ENCODE data around the gene ZNF346. TPM values are rescaled to one million over a fixed set of nuclear protein-coding genes. Genes with fewer than 3 reads are reported as not detected.

Gene ZNF346
- total and polyA plus RNA-seq, 2 of the 13 experiments (the other 11 are each of a cell fraction or from before 2014, with no cell fraction given), result 8.6 to 19.4 TPM

- TF ChIP-seq ZNF615 (CRISPR knock-in tag; IDR thresholded peaks at IDR 0.05; ENCODE audit: borderline replicate concordance) (no peak), BRCA1 (CRISPR knock-in tag; IDR thresholded peaks at IDR 0.05) (no peak), SMAD3 (CRISPR knock-in tag; IDR thresholded peaks at IDR 0.05) (no peak), AKNA (CRISPR knock-in tag; IDR thresholded peaks at IDR 0.05; ENCODE audit: borderline replicate concordance) (no peak), FOXJ3 (CRISPR knock-in tag; IDR thresholded peaks at IDR 0.05; ENCODE audit: borderline replicate concordance) (no peak), FOXA3 (CRISPR knock-in tag; IDR thresholded peaks at IDR 0.05) (0 out of 2 replicates have a peak, but pooled peaks have one; percentile 8), FOXC1 (CRISPR knock-in tag; IDR thresholded peaks at IDR 0.05; ENCODE audit: borderline replicate concordance) (no peak), CBX5 (CRISPR knock-in tag; IDR thresholded peaks at IDR 0.05; ENCODE audit: borderline replicate concordance) (no peak), SKI (IDR thresholded peaks at IDR 0.05; ENCODE audit: partially characterized antibody) (peak; percentile 25), ZNF720 (CRISPR knock-in tag; IDR thresholded peaks at IDR 0.05) (no peak), SMAD1 (CRISPR knock-in tag; IDR thresholded peaks at IDR 0.05; ENCODE audit: borderline replicate concordance, low read depth) (no peak)
- TF ChIP-seq, protein P1, sequence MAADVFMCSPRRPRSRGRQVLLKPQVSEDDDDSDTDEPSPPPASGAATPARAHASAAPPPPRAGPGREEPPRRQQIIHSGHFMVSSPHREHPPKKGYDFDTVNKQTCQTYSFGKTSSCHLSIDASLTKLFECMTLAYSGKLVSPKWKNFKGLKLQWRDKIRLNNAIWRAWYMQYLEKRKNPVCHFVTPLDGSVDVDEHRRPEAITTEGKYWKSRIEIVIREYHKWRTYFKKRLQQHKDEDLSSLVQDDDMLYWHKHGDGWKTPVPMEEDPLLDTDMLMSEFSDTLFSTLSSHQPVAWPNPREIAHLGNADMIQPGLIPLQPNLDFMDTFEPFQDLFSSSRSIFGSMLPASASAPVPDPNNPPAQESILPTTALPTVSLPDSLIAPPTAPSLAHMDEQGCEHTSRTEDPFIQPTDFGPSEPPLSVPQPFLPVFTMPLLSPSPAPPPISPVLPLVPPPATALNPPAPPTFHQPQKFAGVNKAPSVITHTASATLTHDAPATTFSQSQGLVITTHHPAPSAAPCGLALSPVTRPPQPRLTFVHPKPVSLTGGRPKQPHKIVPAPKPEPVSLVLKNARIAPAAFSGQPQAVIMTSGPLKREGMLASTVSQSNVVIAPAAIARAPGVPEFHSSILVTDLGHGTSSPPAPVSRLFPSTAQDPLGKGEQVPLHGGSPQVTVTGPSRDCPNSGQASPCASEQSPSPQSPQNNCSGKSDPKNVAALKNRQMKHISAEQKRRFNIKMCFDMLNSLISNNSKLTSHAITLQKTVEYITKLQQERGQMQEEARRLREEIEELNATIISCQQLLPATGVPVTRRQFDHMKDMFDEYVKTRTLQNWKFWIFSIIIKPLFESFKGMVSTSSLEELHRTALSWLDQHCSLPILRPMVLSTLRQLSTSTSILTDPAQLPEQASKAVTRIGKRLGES (CRISPR knock-in tag; IDR thresholded peaks at IDR 0.05; ENCODE audit: borderline replicate concordance), result no peak
- TF ChIP-seq, protein P2, sequence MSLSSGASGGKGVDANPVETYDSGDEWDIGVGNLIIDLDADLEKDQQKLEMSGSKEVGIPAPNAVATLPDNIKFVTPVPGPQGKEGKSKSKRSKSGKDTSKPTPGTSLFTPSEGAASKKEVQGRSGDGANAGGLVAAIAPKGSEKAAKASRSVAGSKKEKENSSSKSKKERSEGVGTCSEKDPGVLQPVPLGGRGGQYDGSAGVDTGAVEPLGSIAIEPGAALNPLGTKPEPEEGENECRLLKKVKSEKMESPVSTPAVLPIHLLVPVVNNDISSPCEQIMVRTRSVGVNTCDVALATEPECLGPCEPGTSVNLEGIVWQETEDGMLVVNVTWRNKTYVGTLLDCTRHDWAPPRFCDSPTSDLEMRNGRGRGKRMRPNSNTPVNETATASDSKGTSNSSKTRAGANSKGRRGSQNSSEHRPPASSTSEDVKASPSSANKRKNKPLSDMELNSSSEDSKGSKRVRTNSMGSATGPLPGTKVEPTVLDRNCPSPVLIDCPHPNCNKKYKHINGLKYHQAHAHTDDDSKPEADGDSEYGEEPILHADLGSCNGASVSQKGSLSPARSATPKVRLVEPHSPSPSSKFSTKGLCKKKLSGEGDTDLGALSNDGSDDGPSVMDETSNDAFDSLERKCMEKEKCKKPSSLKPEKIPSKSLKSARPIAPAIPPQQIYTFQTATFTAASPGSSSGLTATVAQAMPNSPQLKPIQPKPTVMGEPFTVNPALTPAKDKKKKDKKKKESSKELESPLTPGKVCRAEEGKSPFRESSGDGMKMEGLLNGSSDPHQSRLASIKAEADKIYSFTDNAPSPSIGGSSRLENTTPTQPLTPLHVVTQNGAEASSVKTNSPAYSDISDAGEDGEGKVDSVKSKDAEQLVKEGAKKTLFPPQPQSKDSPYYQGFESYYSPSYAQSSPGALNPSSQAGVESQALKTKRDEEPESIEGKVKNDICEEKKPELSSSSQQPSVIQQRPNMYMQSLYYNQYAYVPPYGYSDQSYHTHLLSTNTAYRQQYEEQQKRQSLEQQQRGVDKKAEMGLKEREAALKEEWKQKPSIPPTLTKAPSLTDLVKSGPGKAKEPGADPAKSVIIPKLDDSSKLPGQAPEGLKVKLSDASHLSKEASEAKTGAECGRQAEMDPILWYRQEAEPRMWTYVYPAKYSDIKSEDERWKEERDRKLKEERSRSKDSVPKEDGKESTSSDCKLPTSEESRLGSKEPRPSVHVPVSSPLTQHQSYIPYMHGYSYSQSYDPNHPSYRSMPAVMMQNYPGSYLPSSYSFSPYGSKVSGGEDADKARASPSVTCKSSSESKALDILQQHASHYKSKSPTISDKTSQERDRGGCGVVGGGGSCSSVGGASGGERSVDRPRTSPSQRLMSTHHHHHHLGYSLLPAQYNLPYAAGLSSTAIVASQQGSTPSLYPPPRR (CRISPR knock-in tag; IDR thresholded peaks at IDR 0.05; ENCODE audit: borderline replicate concordance), result peak; percentile 45; the same call in 1 of the 2 replicates
These were observed 74.8 kb downstream of the ZNF346 start (continued) for GRCh38 chr5:177097016-177097985.
